Thyroid gland (tissue), 4 donors: ENCODE data around the gene ATF2. TPM values are rescaled to one million over a fixed set of nuclear protein-coding genes. Genes with fewer than 3 reads are reported as not detected.

Experiments
- DNase-seq, 2 donors: peaks; one replicate each; pipeline ENCODE4 v3.0.0-alpha.2; 2019
- H3K27ac ChIP-seq, 3 donors: fragments of 200-600 bp; sonication (generic); 1 replicate in 2 of 3; 2 replicates in 1 of 3; pipeline ENCODE4 v1.5.1; 2016 to 2019; ENCODE audit warnings: mild to moderate bottlenecking in 1 of 3, moderate library complexity in 1 of 3
- H3K27me3 ChIP-seq: fragments of 200-600 bp; sonication (generic); one replicate; pipeline ENCODE4 v1.5.1; 2019
- H3K36me3 ChIP-seq, 2 donors: fragments of 200-600 bp; sonication (generic); one replicate each; pipeline ENCODE4 v1.5.1; 2016 to 2019
- H3K4me1 ChIP-seq, 2 donors: fragments of 200-600 bp; sonication (generic); one replicate each; pipeline ENCODE4 v1.5.1; 2017 to 2019
- H3K4me3 ChIP-seq, 3 donors: fragments of 200-600 bp; sonication (generic); replicated peaks in 1 of 3; 1 replicate in 2 of 3; 2 replicates in 1 of 3; pipeline ENCODE4 v1.5.1; 2016; ENCODE audit warnings: mild to moderate bottlenecking in 1 of 3
- H3K9me3 ChIP-seq: fragments of 200-600 bp; sonication (generic); one replicate; pipeline ENCODE4 v1.5.1; 2017
- CTCF ChIP-seq, 6 experiments: fragments of 200-600 bp in 3 of 6; fragments of 450-650 bp in 3 of 6; sonication (generic) in 3 of 6; IDR thresholded peaks; one replicate each; pipeline ENCODE4 v1.5.1; 2016 to 2019; ENCODE audit warnings: antibody characterized with exemption in 6 of 6, mild to moderate bottlenecking in 2 of 6, inconsistent platforms in 1 of 6, moderate library complexity in 1 of 6
- POLR2A ChIP-seq, 2 donors: fragments of 450-650 bp; IDR thresholded peaks; one replicate each; pipeline ENCODE4 v1.6.1; 2017; ENCODE audit warnings: antibody characterized with exemption in 2 of 2, mild to moderate bottlenecking in 2 of 2, moderate library complexity in 1 of 2
- whole genome bisulfite sequencing, 2 donors: methylation state at CpG; one replicate each; pipeline ENCODE4 v1.1.5; 2017; 5-methylcytosine and 5-hydroxymethylcytosine counted together
- intact Hi-C: fragments of 100-400 bp; cut with DNase I; formaldehyde crosslinking; loops from one replicate; pipeline ENCODE4 v1.15.1; 2023
- total RNA-seq, 4 donors: library from RNA; depleted of rRNA; stranded (reverse); fragments of >200 nt; gene quantifications; one replicate each; pipeline ENCODE4 v1.2.3, GENCODE V29; 2016

Gene ATF2
- total RNA-seq, 4 donors from 2014 or later: 64.8 to 120 (median 88.0) TPM

- no peaks in the 10 kb centered on the region for H3K27me3 ChIP-seq
- TF ChIP-seq POLR2A (IDR thresholded peaks at IDR 0.05) (no peak), CTCF (IDR thresholded peaks at IDR 0.05) (peak in 5 of 6 experiments; percentile 29 to 65 (median 52))
- no peak overlapping the region for H3K27ac ChIP-seq
- no peaks in the 10 kb centered on the region for H3K9me3 ChIP-seq
- no peaks in the 10 kb centered on the region for H3K36me3 ChIP-seq
- no peak for DNase-seq
- H3K4me1 ChIP-seq: peaks cover 0 to 4% of the 10 kb centered on the region in 2 donors
- no peak overlapping the region for H3K4me3 ChIP-seq
- intact Hi-C loops: no loop called here
- 66 to 71% methylated on average over 5 of the region's 5 CpGs for WGBS, 2 donors
These were observed 131.4 kb downstream of the ATF2 start for GRCh38 chr2:175036582-175037018.

DNA sequence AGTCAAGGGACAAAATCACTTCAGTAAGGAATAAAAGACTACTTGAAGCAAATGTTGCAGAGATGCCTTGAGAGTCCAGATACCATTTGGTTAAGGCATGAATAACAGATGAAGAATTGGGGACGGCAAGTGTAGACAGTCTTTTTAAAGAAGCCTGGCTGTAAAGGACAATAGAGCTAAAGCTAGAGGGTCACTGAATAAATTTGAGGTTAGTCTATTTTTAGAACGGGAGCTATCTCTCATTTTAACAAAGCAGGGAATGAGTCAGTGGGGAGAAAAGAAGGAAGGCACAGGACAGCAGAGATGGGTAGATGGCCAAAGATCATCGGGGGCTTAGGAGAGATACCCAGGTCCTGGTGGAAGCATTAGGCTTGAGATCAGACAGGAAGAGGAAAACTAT, 132.2 kb downstream of the ATF2 start:
- H3K27ac ChIP-seq: no peak overlapping the region
- WGBS, 2 donors: 59 to 82% methylated on average over 3 of the region's 3 CpGs
- H3K4me1 ChIP-seq: peaks cover 0 to 4% of the 10 kb centered on the region in 2 donors
- H3K36me3 ChIP-seq: no peaks in the 10 kb centered on the region
- no peak for DNase-seq
- intact Hi-C loops: no loop called here
- H3K9me3 ChIP-seq: no peaks in the 10 kb centered on the region
- H3K27me3 ChIP-seq: no peaks in the 10 kb centered on the region
- H3K4me3 ChIP-seq: no peak overlapping the region
- no peak for TF ChIP-seq POLR2A (IDR thresholded peaks at IDR 0.05)
- no peak for TF ChIP-seq CTCF (IDR thresholded peaks at IDR 0.05)

- Histone ChIP-seq H3K9me3 (no peaks in the 10 kb centered on the region), H3K36me3 (no peaks in the 10 kb centered on the region), H3K4me3 (no peak overlapping the region), H3K27ac (no peak overlapping the region), H3K27me3 (no peaks in the 10 kb centered on the region), H3K4me1 (peaks cover 0 to 4% of the 10 kb centered on the region in 2 donors)
- WGBS, 2 donors: 91 to 95% methylated on average over 3 of the region's 3 CpGs
- intact Hi-C loops: no loop called here
- TF ChIP-seq POLR2A (IDR thresholded peaks at IDR 0.05): no peak
- TF ChIP-seq CTCF (IDR thresholded peaks at IDR 0.05): no peak
- no peak for DNase-seq
These were observed 133.3 kb downstream of the ATF2 start for GRCh38 chr2:175034716-175035115.

DNA sequence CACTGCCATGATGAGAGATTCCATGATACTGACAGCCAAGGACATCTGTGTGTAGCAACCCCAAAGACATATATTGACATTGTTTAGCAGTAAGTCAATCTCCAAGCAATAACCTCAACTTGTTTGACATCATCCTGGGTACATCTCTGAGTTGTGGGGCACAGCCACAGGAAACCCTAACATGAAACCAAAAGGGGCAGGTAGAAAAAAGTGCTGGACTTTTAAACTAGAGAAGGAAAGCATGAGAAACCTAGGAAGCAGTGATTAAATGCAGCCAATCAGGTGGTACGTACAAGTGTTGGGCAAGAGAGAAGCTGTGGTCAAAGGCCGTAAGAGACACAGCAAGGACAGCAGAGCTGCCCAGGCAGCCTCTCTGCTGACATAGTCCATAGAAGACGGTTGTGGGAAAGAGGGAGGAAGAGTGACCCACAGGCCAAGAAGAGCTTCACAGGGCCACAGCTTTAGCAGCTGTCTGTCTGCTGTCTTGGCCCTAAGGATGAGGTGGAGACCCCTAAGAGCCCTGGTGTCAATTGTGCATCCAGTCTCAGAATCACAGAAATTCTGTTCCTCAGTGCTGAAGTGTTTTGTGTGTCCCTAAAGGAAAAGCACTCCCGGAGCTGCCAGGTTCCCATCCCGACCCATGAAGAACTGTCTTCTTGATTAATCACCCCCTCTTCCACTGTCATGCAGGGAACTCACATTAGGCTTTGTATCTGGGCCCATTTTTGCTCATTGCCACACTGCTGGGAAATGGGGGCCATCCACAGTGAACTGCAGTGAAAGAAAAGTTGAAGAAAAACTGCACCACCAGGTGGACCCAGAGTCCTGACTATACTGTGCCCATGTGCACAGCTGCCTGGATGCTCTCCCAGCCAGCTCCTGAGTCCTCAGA, 137.4 kb downstream of the ATF2 start:
- peaks cover 5 to 8% of the 10 kb centered on the region in 2 donors for H3K4me1 ChIP-seq
- H3K27ac ChIP-seq: no peak overlapping the region
- intact Hi-C loops: no loop called here
- 86% methylated on average over 5 of the region's 5 CpGs for WGBS, 2 donors
- no peaks in the 10 kb centered on the region for H3K9me3 ChIP-seq
- DNase-seq: peak in 1 of 2 donors; percentile 20
- no peaks in the 10 kb centered on the region for H3K27me3 ChIP-seq
- H3K36me3 ChIP-seq: no peaks in the 10 kb centered on the region
- H3K4me3 ChIP-seq: no peak overlapping the region
- TF ChIP-seq POLR2A (IDR thresholded peaks at IDR 0.05) (no peak), CTCF (IDR thresholded peaks at IDR 0.05) (peak in 3 of 6 experiments; percentile 4 to 23 (median 12))

- TF ChIP-seq CTCF (IDR thresholded peaks at IDR 0.05) (no peak), POLR2A (IDR thresholded peaks at IDR 0.05) (no peak)
- Histone ChIP-seq H3K27ac (peak overlapping the region; percentile 64 to 92 (median 66)), H3K4me1 (peaks cover 5 to 8% of the 10 kb centered on the region in 2 donors), H3K4me3 (no peak overlapping the region), H3K9me3 (no peaks in the 10 kb centered on the region), H3K36me3 (no peaks in the 10 kb centered on the region), H3K27me3 (no peaks in the 10 kb centered on the region)
- WGBS, 2 donors: 54 to 67% methylated on average over 3 of the region's 3 CpGs
- DNase-seq: peak in 1 of 2 donors; percentile 35
- intact Hi-C loops: no loop called here
These were observed 140.2 kb downstream of the ATF2 start for GRCh38 chr2:175027755-175028154.
